HepG2 (cell line): ENCODE results near the gene OR8B2. TPM values are rescaled to one million over a fixed set of nuclear protein-coding genes. Genes with fewer than 3 reads are reported as not detected.
"Not testable (repeated sequence)": the region's sequence is repeated elsewhere in the genome, so short reads cannot be mapped to it uniquely, and the experiment has no call there.

Source experiments
- ATAC-seq: fragments of 200-7000 bp; cut with Tn5 transposase; 3 replicates; pipeline ENCODE4 v1.9.1; 2020; ENCODE audit warnings: mild to moderate bottlenecking, moderate library complexity
- BruUV-seq: library from RNA; stranded (reverse); fragments of 400-500 nt; replicated peaks from 2 replicates; lab custom pipeline; 2021; lab: Mats Ljungman, UMichigan
- CTCF ChIA-PET: fragments of 300-600 bp; formaldehyde crosslinking; extraction: SDS; loops from one replicate; lab custom pipeline; 2021; ENCODE audit warnings: low total read pairs, inconsistent platforms, low intra/inter-chr PET ratio; lab: Yijun Ruan, JAX
- POLR2A ChIA-PET: fragments of 350-600 bp; sonication (Branson Sonifier 250); formaldehyde crosslinking; loops from one replicate; lab custom pipeline; 2020; ENCODE audit warnings: antibody characterized with exemption, inconsistent platforms; lab: Yijun Ruan, JAX
- DNase-seq: peaks from one replicate; pipeline ENCODE4 v3.0.0-alpha.2; 2015; ENCODE audit warnings: low spot score
- FAIRE-seq: peaks from 3 replicates; lab custom pipeline; 2011; peaks lifted over from hg19 to GRCh38; lab: Jason Lieb, UNC
- H2AFZ ChIP-seq: one replicate; pipeline ENCODE4 v1.6.1; 2011; ENCODE audit warnings: low read length, inconsistent platforms
- H3K27ac ChIP-seq: fragments of 300-600 bp; 3 replicates; pipeline ENCODE4 v1.8.0; 2011; ENCODE audit warnings: mixed run types, mild to moderate bottlenecking, mixed read lengths, low read length, inconsistent platforms; ENCODE audit not compliant: insufficient read depth; ENCODE audit errors: extremely low read length
- H3K27me3 ChIP-seq, 2 experiments: fragments of 200-600 bp in 1 of 2; 2 replicates in 1 of 2; 3 replicates in 1 of 2; pipeline versions ENCODE4 v1.6.0 to v1.8.0; 2011; ENCODE audit warnings: low read length in 2 of 2, mild to moderate bottlenecking in 2 of 2, moderate library complexity in 2 of 2, inconsistent platforms in 1 of 2; ENCODE audit not compliant: insufficient read depth in 2 of 2, control insufficient read depth in 1 of 2
- H3K36me3 ChIP-seq, 2 experiments: fragments of 200-600 bp in 1 of 2; replicated peaks in 1 of 2; 2 replicates in 1 of 2; 3 replicates in 1 of 2; pipeline versions ENCODE4 v1.5.1 to v1.8.0; 2011; ENCODE audit warnings: low read length in 2 of 2, inconsistent platforms in 1 of 2; ENCODE audit not compliant: insufficient read depth in 2 of 2, control insufficient read depth in 1 of 2
- H3K4me1 ChIP-seq: 2 replicates; pipeline ENCODE4 v1.5.1; 2012; ENCODE audit warnings: low read length, inconsistent platforms; ENCODE audit not compliant: insufficient read depth
- H3K4me2 ChIP-seq: 2 replicates; pipeline ENCODE4 v1.6.0; 2011; ENCODE audit warnings: low read depth, low read length, inconsistent platforms
- H3K4me3 ChIP-seq, 3 experiments: fragments of 200-600 bp in 1 of 3; sonication (generic), shearing (Covaris generic) in 1 of 3; replicated peaks in 1 of 3; 2 replicates each; pipeline ENCODE4 v1.5.1; 2011 to 2016; ENCODE audit warnings: low read length in 3 of 3, inconsistent platforms in 2 of 3, low read depth in 2 of 3, mild to moderate bottlenecking in 2 of 3, control low read depth in 1 of 3, mixed read lengths in 1 of 3; ENCODE audit not compliant: insufficient read depth in 1 of 3
- H3K79me2 ChIP-seq: one replicate; pipeline ENCODE4 v1.6.1; 2011; ENCODE audit warnings: low read length, inconsistent platforms; ENCODE audit not compliant: insufficient read depth
- H3K9ac ChIP-seq: 2 replicates; pipeline ENCODE4 v1.6.0; 2011; ENCODE audit warnings: mild to moderate bottlenecking, low read depth, low read length, inconsistent platforms; ENCODE audit not compliant: insufficient read depth
- H3K9me3 ChIP-seq: 2 replicates; pipeline ENCODE4 v1.5.1; 2012; ENCODE audit warnings: mild to moderate bottlenecking, low read length
- H4K20me1 ChIP-seq: 2 replicates; pipeline ENCODE4 v1.6.0; 2011; ENCODE audit warnings: inconsistent platforms, mild to moderate bottlenecking, low read length, moderate library complexity; ENCODE audit not compliant: insufficient read depth
- KLF9 ChIP-seq: IDR thresholded peaks from 2 replicates; pipeline ENCODE4 v1.6.1; 2016; ENCODE audit warnings: low read depth
- MATR3 ChIP-seq: sonication (generic); formaldehyde crosslinking; IDR thresholded peaks from 2 replicates; pipeline ENCODE4 v1.4.0; 2020; ENCODE audit warnings: missing genetic modification reagents
- MYC ChIP-seq: sonication (generic); formaldehyde crosslinking; IDR thresholded peaks from 2 replicates; pipeline ENCODE4 v1.9.0; 2021; ENCODE audit warnings: missing genetic modification reagents, borderline replicate concordance
- POGK ChIP-seq: sonication (generic); formaldehyde crosslinking; conservative IDR thresholded peaks from 2 replicates; pipeline ENCODE4 v1.8.0; 2022; ENCODE audit warnings: mild to moderate bottlenecking, moderate library complexity, missing genetic modification reagents
- RAD51 ChIP-seq: fragments of 450-650 bp; IDR thresholded peaks from 2 replicates; pipeline ENCODE4 v1.6.1; 2016; ENCODE audit warnings: borderline replicate concordance
- SIX4 ChIP-seq: sonication (generic); formaldehyde crosslinking; IDR thresholded peaks from 2 replicates; pipeline ENCODE4 v1.4.0; 2020; ENCODE audit warnings: missing genetic modification reagents
- SMAD9 ChIP-seq: sonication (generic); formaldehyde crosslinking; IDR thresholded peaks from 2 replicates; pipeline ENCODE4 v1.5.1; 2020; ENCODE audit warnings: mild to moderate bottlenecking, missing genetic modification reagents
- ZNF44 ChIP-seq: sonication (generic); formaldehyde crosslinking; IDR thresholded peaks from 2 replicates; pipeline ENCODE4 v1.5.1; 2020; ENCODE audit warnings: mild to moderate bottlenecking, missing genetic modification reagents
- WGBS: methylation state at CpG from one replicate; pipeline ENCODE4 v1.1.6; 2017; ENCODE audit warnings: low lambda C conversion rate; 5-methylcytosine and 5-hydroxymethylcytosine counted together
- in situ Hi-C: cut with HindIII; loops from 2 replicates; pipeline ENCODE4 v1.10.0; 2017; ENCODE audit warnings: low pct_unique_long_range_greater_than_20kb; ENCODE audit not compliant: extremely low pct_ligation_motif_present
- intact Hi-C: fragments of 100-400 bp; cut with micrococcal nuclease; formaldehyde crosslinking; loops from one replicate; pipeline ENCODE4 v1.10.0; 2022; ENCODE audit not compliant: unreplicated experiment
- polyA plus RNA-seq, 8 experiments: library from polyadenylated mRNA; depleted of rRNA in 3 of 8; stranded (reverse) in 7 of 8; unstranded in 1 of 8; fragments of >200 nt; fragmentation: Illumina TruSeq in 4 of 8; extraction: Trizol in 4 of 8; gene quantifications; 2 replicates each; pipeline versions ENCODE4 v1.2.1 to v1.2.3, GENCODE V29; 2011 to 2016; ENCODE audit warnings: low read depth in 4 of 8, missing spikeins in 1 of 8, mixed read lengths in 1 of 8; ENCODE audit not compliant: insufficient read depth in 1 of 8
- total RNA-seq, 5 experiments: library from RNA; depleted of rRNA; stranded (reverse); fragments of >200 nt; fragmentation: Illumina TruSeq; extraction: Trizol; gene quantifications; 2 replicates each; pipeline ENCODE4 v1.2.3, GENCODE V29; 2016; ENCODE audit warnings: low read depth in 1 of 5
- TF ChIP-seq, protein P1 (sequence below): sonication (generic); formaldehyde crosslinking; conservative IDR thresholded peaks from 2 replicates; pipeline ENCODE4 v1.8.0; 2022; ENCODE audit warnings: low read depth, missing genetic modification reagents
- TF ChIP-seq, protein P2 (sequence below): sonication (generic); formaldehyde crosslinking; IDR thresholded peaks from 2 replicates; pipeline ENCODE4 v1.4.0; 2020; ENCODE audit warnings: missing genetic modification reagents, mild to moderate bottlenecking, borderline replicate concordance

OR8B2 gene
- total and polyA plus RNA-seq, 2 of the 13 experiments (the other 11 are each of a cell fraction or from before 2014, with no cell fraction given): not detected

GRCh38 chr11:124405581-124405980, 21.3 kb upstream of the OR8B2 start:
- Histone ChIP-seq H3K27ac (no peak overlapping the region), H3K79me2 (no peaks in the 10 kb centered on the region), H3K4me1 (no peaks in the 10 kb centered on the region), H2AFZ (no peak overlapping the region), H3K36me3 (no peaks in the 10 kb centered on the region), H3K9me3 (no peaks in the 10 kb centered on the region), H4K20me1 (no peaks in the 10 kb centered on the region), H3K4me2 (no peak overlapping the region), H3K27me3 (no peaks in the 10 kb centered on the region), H3K4me3 (no peak overlapping the region), H3K9ac (no peak overlapping the region)
- ATAC-seq: no peak
- intact Hi-C loops (no loop called here), in situ Hi-C loops (loop anchor here (10.0 kb wide), 1 partner anchor 459 kb away; the partner anchor contains the start of gene ROBO3)
- ChIA-PET CTCF (no interaction called here), POLR2A (no interaction called here)
- WGBS: 0% methylated on average over 2 of the region's 2 CpGs
- FAIRE-seq: no peak
- no peak for DNase-seq
- no TSS peak for BruUV-seq
- TF ChIP-seq POGK (CRISPR knock-in tag): no peak
- TF ChIP-seq, protein P1, sequence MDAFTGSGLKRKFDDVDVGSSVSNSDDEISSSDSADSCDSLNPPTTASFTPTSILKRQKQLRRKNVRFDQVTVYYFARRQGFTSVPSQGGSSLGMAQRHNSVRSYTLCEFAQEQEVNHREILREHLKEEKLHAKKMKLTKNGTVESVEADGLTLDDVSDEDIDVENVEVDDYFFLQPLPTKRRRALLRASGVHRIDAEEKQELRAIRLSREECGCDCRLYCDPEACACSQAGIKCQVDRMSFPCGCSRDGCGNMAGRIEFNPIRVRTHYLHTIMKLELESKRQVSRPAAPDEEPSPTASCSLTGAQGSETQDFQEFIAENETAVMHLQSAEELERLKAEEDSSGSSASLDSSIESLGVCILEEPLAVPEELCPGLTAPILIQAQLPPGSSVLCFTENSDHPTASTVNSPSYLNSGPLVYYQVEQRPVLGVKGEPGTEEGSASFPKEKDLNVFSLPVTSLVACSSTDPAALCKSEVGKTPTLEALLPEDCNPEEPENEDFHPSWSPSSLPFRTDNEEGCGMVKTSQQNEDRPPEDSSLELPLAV (CRISPR knock-in tag): no peak
- no peak for TF ChIP-seq ZNF44 (CRISPR knock-in tag)
- TF ChIP-seq MATR3: no peak
- no peak for TF ChIP-seq MYC
- TF ChIP-seq RAD51: no peak
- TF ChIP-seq SIX4: no peak
- TF ChIP-seq SMAD9 (CRISPR knock-in tag): no peak
- no peak for TF ChIP-seq KLF9
- TF ChIP-seq, protein P2, sequence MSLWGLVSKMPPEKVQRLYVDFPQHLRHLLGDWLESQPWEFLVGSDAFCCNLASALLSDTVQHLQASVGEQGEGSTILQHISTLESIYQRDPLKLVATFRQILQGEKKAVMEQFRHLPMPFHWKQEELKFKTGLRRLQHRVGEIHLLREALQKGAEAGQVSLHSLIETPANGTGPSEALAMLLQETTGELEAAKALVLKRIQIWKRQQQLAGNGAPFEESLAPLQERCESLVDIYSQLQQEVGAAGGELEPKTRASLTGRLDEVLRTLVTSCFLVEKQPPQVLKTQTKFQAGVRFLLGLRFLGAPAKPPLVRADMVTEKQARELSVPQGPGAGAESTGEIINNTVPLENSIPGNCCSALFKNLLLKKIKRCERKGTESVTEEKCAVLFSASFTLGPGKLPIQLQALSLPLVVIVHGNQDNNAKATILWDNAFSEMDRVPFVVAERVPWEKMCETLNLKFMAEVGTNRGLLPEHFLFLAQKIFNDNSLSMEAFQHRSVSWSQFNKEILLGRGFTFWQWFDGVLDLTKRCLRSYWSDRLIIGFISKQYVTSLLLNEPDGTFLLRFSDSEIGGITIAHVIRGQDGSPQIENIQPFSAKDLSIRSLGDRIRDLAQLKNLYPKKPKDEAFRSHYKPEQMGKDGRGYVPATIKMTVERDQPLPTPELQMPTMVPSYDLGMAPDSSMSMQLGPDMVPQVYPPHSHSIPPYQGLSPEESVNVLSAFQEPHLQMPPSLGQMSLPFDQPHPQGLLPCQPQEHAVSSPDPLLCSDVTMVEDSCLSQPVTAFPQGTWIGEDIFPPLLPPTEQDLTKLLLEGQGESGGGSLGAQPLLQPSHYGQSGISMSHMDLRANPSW (CRISPR knock-in tag): no peak

DNA sequence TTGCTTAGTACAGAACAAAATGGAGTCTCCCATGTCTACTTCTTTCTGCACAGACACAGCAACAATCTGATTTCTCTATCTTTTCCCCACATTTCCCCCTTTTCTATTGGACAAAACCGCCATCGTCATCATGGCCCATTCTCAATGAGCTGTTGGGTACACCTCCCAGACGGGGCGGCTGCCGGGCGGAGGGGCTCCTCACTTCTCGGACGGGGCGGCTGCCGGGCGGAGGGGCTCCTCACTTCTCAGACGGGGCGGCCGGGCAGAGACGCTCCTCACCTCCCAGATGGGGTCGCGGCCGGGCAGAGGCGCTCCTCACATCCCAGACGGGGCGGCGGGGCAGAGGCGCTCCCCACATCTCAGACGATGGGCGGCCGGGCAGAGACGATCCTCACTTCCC, 18.9 kb upstream of the OR8B2 start:
- BruUV-seq, DNase-seq, H3K4me2 ChIP-seq, H4K20me1 ChIP-seq, H3K79me2 ChIP-seq, intact Hi-C loops, CTCF ChIA-PET, H3K27ac ChIP-seq, H3K4me3 ChIP-seq, FAIRE-seq, H3K9ac ChIP-seq, H3K36me3 ChIP-seq, H3K27me3 ChIP-seq, H3K9me3 ChIP-seq, ATAC-seq, H2AFZ ChIP-seq, POLR2A ChIA-PET, H3K4me1 ChIP-seq: not testable (repeated sequence)
- whole genome bisulfite sequencing: 89% methylated on average over 12 of the region's 27 CpGs
- in situ Hi-C loops: loop anchor here (10.0 kb wide), 1 partner anchor 462 kb away; the partner anchor contains the start of gene ROBO3
